ENCODE data around the gene SYNC.
"Not testable (repeated sequence)": the region's sequence is repeated elsewhere in the genome, so short reads cannot be mapped to it uniquely, and the experiment has no call there.

- TF ChIP-seq POLR2A, CTCF (IDR thresholded peaks at IDR 0.05): not testable (repeated sequence)
Measured at GRCh38 chr1:32630173-32630572, 72.4 kb downstream of the SYNC start.

Data from adrenal gland (tissue), 5 donors.